Stimulated activated CD8-positive, alpha-beta memory T cell treated with anti-CD3 and anti-CD28 coated beads, Interleukin-2, amount 100 ng/mL, for 48 hours (primary cell): ENCODE data around the gene USH1G.

Experiments
- DNase-seq, 2 donors: peaks; one replicate each; pipeline ENCODE4 v3.0.0-alpha.2; 2020; ENCODE audit warnings: low read depth in 2 of 2

USH1G gene

DNA sequence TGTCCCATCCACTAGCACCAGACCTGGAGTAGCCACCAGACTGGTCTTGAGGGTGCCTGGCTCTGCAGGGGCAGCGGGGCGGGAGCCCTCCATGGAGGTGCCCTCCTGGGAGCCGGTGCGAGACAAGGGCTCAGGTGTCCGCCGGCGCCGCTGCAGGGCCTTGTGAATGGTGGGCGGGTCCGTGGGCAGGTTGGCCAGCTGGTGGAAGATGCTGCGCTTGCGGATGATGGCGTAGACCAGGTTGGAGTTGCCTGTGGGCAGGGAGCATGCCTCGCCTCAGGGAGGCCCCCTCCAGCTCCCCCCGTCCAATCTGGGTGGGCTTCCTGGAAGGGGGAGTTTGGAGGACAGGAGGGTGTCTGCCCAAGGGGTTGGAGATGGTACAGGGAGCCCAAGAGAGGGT, 31.1 kb upstream of the USH1G start:
- DNase-seq: no peak

DNA sequence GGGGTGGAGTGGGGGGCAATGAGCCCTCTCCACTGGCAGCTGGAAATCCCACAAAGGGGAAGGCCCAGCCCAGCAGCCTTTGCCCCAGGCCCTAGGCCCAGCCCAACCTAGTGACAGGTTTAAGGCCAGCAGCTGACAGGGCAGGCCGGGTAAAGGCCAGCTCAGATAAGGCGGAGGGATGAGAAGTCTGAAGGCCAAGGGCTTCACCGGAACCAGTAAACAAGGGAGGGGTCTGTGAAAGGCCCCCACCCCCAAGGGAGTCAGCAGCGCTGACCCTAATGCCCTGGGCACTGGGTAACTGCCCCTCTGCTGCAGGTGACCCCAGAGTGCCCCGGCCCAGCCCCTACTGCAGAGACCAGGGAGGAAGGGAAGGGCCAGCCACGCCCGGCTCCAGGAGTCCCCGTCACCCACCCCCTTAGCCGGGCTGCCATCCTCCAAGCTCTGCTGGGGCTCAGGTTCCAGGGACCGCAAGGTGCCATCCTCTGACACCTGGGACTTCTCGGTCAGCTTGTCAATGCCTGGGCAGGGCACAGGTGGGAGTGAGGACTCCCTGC, 30.2 kb upstream of the USH1G start:
- DNase-seq: no peak

DNA sequence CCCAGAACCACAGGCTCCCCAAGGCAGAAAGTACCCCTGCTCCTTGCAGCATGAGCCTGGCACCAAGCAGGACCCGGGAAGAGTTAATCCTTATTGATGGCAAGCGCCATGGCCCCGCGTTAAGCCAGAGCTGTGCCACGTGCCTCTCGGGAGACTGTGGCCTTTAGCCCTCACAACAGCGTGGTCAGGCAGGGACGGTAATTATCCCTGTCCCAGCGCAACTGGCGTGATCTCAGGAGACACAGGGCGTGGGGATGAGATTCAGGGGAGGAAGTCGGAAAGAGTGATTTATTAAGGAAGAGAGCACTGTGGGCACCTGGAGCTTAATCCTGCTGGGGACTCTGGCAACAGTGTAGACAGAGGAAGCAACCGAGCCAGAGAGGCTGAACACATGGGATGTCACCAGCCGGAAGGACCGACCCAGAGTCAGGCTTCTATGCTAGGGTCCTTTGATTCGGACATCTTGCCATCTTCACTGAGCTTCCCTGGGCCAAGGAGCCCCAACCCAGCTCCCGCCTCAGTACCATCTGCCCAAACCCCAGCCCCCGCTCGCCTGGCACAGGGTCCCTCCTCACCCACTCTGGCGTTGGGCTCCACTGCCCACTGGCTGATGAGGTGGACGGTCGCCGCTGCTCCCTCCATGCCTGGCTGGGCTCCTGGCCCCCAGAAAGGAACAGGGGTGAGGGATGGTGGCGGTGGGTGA, 29.5 kb upstream of the USH1G start:
- DNase-seq: no peak

DNA sequence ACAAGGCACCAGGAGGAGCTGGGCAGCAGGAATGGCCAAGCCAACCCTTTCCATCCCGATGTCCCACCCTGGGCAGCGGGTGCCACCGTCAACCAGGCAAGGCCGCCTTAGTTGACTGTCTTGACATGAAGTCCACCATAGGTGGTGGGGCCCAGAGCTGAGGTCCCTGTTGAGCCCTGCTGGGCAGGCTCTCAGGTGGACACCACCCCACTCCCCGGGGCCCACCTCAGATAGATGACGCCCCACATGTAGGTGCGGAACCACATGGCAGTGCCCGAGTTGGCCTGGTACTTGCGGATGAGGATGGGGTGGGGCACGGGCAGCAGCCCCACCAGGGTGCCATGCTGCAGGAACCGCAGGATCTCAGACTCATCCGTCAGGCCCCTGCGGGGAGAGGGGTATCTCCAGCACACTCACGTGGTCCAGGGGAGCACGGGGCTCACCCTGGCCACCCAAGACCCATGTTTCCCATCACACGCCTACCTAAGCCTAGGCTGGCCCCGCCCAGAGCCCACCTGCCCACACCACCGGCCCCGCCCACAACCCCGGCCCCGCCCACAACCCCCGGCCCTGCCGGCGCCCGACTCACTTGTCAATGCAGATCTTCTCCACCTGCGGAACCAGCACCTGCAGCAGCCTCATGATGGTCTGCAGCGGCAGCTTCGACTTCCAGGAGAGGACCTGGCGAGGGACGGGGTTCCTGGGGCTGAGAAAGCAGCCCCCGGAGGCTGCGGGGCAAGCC, 28.8 kb upstream of the USH1G start:
- DNase-seq: no peak

DNA sequence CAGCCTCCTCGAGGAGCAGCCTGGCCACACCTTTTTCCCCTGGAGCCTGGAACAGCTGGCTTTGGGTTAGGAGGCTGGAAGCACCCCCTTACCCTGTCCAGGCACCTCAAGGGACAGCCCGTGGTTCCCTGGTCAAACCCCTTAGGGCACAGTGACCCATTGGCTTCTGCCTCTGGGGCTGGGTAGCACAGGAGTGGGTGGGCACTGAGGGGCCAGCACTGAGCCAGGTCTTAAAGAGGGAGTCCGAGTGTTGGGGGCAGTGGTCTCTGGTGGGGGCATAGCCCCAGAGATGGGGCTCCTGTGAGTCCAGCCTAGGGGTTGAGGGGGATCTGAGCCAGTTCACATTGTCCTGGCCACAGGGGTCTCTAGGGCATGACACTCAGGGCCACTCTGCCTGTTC, 28.0 kb upstream of the USH1G start:
- DNase-seq: no peak

DNA sequence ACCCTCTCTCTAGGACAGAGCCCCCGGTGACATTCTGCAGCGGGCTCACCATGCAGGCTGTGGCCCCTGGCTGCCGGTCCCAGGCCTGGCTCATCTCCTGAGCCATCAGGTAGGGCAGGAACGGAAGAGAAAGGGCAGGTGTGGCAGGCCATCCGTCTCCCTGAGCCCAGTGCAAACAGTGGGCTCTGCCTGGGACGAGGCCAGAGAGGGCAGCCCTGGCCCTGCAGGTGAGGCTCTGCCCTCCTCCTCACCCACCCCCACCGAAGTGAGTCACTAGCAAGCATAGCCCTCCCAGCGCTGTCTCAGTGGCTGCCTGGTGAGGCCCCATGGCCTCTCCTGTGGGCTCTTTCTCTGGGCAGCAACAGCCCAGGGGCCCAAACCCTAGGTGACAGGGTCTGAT, 27.2 kb upstream of the USH1G start:
- DNase-seq: no peak

DNA sequence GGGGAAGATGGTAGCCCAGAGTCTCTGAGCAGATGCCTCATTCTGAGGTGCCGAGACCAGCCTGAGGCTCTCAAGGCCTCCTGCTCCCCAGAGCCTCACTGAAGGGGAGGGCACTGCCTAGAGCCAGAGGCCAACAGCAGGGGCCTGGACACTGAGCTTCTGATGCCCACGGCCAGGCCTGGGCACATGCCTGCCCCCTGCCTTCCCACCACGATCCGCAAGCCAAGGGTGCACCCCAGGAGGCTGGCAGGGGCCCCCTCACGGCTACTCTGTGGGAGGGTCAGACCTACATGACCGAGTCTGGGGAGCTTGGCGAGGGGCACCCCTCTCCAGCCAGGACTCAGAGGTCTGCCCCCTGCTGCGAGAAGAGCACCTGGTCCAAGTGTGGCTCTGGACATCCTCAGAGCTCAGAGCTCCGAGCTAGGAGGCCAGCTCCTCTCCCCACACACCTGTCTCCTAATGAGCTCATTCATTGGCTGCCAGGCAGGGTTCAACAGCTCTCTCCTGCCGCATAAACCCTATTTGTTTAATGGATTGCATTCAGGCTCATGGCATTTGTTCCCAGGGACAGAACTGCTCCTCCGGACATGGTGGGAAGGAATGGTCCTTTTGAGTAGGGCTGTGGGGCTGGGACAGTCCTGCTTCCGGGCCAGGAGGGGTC, 26.5 kb upstream of the USH1G start:
- DNase-seq: no peak

DNA sequence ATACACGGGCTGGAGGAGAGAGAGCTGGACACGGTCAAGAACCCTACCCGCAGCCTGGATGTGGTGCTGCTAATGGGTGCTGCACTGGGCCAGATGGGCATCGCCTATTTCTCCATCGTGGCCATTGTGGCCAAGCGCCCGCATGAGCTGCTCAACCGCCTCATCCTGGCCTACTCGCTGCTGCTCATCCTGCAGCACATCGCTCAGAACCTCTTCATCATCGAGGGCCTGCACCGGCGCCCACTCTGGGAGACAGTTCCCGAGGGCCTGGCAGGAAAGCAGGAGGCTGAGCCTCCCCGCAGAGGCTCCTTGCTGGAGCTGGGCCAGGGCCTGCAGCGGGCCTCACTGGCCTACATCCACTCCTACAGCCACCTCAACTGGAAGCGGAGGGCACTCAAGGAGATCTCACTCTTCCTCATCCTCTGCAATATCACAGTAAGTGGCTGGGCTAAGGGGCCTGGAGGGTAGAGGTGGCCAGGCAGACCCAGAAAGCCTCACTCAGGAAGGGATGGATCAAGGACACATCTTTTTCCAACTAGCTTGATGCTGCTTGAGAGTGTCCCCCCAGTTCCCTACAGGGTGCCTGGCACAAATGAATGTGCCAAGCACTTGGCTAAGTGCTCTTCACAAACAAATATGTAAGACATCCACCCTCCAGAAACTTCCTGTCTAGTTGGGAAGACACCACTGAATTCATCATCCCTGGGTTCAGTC, 24.1 kb upstream of the USH1G start:
- no peak for DNase-seq

DNA sequence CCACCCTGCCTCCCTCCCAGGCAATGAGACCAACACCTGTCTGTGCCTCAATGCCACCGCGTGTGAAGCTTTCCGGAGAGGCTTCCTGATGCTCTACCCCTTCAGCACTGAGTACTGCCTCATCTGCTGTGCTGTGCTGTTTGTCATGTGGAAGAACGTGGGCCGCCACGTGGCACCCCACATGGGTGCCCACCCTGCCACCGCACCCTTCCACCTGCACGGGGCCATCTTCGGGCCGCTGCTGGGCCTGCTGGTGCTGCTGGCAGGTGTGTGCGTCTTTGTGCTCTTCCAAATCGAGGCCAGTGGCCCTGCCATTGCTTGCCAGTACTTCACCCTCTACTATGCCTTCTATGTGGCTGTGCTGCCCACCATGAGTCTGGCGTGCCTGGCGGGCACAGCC, 23.6 kb upstream of the USH1G start:
- DNase-seq: no peak

DNA sequence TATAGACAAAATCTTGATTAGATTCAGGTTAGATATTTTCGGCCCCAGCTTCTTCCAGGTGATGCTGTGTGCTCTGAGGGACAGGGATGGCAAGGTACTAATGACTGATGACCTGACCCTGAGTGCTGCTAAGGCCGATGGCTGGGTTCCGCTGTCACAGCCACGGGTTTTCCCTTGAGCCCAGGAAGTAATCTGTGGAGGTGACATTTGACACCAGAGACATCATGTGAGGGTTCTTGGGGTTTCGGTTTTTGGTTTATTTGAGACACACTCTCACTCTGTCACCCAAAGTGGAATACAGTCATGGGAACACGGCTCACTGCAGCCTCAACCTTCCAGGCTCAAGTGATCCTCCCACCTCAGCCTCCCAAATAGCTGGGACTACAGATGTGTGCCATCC, 22.5 kb upstream of the USH1G start:
- DNase-seq: no peak

DNA sequence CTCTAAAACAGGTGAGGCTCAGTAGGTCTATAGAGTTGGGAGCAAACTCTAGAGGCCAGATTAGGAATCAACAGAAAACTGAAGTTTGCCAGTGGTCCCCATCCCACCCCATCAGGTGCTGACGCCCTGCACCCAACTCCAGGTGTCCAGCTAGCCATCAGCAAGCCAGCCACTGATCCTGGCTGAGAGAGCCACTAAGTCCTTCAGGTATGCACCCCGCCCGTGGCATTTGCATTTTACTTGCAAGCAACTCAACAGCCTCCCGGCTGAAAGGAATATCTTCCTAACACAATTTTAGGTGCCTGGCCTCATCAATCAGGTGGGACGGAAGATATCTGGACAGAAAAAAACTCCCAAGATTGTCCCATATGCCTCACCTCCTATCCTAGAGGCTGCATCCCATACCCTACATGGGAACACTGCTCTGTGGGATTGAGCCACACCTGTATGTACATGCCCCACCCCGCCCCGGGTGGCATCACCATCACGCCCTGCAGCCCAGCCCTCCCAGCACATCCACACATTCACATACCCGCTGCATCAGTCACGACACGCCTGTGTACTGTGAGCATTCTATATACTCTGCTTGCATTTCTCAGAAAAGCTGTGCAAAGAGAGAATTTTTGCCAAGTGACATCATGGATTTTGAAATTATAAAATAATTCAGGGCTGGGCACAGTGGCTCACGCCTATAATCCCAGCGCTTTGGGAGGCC, 20.9 kb upstream of the USH1G start:
- DNase-seq: no peak

DNA sequence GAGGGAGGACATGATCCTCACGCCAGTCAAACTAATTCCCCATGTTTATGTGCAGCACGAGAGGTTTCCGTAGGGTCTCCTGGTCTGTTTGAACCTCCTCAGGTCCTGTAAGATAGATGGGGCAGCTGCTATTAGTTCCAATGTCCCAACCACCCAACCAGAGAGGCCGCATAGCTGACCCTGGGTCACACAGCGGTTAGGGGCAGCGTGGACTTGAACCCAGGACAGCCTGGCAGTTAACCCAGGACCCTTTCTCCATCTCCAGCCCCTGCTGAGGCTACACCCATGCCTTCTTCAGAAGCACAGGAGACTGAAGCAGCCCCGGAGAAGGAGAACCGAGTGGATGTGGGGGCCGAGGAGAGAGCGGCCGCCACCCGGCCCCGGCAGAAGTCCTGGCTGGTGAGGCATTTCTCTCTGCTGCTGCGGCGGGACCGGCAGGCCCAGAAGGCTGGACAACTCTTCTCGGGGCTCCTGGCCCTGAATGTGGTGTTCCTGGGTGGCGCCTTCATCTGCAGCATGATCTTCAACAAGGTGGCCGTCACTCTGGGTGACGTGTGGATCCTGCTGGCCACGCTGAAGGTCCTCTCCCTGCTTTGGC, 18.2 kb upstream of the USH1G start:
- DNase-seq: no peak

DNA sequence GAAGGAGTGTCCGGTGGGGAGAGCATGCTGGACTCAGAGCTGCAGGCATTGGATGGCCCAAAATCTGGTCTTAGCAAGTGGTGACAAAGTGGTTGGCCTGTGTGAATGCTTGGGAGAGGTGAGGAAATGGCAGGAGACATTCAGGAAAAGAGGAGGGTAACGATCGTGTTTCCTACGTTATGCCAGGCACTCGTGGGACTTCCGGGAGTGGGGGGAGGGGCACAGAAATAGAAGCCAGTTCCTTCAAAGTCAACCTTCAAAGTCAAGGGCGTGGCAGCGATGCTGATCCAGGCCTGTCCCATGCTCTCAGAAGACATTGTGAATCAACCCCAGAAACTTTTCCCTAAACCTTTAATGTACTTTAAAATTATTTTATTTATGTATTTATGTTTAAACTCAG, 16.5 kb upstream of the USH1G start:
- DNase-seq: no peak

DNA sequence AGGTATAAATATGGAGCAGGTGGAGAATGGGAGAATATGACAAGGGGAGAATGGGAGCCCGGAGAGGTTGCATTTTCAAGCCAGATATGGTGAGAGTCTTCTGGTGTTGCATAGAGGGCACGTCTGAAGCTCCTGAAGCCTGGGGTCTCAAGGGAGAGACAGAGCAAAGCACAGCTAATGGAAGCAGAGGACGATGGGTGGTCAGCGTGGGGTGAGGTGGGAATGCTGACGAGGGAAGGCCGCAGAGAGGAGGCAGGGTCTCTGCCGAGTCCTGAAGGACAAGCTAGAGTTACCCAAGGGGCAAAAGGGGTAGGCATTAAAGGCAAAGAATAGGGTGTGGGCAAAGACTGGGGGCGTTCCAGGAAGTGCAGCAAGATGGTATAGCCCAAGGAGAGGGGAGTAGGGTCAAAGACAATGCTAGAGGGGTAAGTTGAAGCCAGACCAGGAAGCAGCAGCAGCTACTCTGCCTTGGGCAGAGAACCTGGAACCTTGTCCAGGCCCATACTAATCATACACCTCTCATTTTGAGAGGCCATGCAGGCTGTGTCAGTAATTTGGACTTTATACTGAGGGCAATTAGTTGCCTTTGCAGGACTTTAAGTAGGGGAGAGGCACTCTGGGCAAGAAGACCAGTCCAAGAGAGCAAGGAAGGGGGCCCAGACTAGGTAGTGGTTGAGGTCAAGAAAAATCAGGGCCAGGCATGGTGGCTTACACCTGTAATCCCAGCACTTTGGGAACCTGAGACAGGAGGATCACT, 15.3 kb upstream of the USH1G start:
- no peak for DNase-seq

DNA sequence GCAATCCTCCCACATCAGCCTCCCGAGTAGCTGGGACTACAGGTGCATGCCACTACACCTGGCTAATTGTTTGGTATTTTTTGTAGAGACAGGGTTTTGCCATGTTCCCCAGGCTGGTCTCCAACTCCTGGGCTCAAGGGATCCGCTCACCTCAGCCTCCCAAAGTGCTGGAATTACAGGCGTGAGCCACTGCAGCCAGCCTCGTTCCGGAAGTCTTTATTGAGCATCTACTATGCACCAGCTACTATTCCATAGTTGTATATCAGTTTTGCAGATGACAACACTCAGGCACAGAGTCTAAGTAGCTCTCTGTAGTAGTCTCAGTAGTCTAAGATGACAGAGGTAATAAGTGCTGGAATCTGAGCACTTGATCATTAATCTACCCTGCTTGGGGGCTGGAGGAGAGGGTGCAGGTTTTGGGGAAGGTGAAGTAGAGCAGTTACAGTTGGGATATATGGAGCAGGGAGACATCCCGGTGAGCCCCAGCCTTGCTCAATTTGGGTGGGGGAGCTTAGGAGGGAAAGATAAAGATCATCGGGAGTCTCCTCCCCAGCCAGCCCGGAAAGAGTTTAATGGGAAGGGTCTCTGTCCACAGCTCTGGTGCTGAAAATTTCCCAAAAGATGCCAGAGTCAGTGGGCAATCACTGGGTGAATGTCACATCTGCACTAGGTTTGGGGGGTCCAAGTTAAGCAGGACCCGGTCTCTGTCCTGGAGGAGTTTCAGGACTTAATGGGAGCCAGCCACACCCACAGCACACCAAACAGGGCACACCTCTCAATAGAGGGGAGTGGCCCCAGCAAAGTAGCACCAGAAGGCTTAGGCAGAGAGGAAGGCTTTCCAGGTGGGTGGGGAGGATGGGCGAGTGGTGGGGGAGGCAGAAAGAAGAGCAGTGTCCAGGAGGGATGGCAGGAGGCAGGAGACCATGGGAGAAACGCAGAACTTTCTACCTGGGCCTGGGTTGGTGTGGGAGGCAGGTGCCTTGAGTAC, 14.3 kb upstream of the USH1G start:
- no peak for DNase-seq

DNA sequence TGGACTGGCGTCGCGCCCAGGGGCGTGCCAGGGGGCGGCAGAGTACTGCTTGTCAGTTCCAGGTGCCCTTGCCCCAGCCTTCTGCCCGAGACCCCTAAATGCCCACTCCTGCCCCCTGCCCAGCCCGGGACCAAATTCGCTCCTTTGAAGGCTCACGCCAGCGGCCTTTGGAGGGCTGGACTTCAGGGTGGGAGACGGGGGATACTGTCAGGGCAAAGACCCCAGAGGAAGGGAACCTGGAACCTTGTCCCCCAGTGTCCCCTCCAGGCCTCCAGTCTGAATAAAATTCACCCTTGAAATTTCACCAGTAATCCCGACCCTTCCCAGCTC, 13.4 kb upstream of the USH1G start:
- DNase-seq: no peak

DNA sequence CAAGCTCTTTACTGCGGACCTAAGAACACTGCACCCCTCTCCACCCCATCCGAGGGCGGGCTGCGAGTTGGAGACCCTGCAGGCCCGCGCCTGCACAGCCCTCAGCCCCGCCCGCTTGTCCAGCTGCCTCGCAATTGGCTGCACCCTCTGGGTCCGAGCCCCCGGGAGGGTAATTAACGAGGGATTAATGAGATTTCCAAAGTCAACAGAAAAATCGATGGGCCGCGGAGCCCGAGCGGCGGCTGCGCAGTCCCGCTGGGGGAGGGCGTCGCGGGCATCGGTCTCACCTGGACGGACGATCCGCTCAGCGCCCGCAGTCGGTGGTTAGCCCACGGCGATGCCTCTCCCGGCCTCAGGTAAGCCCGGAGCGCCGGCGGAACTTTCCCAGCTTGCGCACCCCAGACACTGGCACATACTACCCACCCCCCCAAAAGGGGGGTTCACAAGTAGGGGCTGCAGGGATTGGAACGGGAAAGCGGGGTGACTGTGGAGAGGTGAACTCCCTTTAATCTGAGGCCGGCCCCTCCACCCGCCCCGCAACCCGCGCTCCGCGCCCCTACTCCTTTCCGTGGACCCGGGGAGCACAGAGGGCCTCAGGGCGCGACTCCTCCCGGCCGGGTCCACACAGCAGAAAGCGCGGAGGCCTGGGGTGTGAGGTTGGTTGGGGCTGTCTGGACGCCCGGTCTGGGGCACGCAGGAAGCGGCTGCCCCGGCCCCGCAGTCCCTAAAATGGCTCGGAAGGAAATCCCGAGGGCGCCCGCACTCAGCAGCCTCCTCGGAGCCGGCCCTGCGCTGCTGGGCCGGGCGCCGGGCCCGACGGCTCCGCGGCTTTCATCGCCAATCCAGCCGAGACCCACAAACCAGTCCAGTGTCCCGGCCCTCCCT, 12.8 kb upstream of the USH1G start, which contains the start of gene OTOP3:
TSS of gene OTOP3 (plus strand) at position 314 of the 885 bp plus-strand sequence. CDS start at position 338, 24 bp downstream.
- no peak for DNase-seq

DNA sequence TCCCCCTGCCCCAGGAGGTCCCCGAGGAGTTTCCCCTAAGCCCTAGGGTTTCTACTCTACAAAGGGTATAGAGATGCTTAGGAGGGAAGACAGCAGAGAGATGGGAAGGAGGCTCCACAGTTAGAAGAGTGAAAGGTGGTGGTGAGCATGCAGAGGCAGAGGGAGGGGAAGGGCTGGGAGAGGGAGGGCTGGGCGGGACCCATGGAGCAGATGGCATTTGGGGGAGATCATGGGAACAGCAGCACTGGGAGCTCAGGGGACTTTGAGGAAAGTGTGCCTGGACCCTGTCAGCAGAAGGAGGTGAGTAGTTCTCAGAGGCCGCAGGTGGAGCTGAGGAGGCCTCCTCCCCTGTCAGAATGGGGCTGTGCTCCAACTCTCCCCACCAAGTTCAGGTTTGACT, 12.0 kb upstream of the USH1G start:
- no peak for DNase-seq
